Thyroid gland (tissue), 4 donors: ENCODE data around the gene KCNC3.
"Not testable (repeated sequence)": the region's sequence is repeated elsewhere in the genome, so short reads cannot be mapped to it uniquely, and the experiment has no call there.

Experiments used
- CTCF ChIP-seq, 6 experiments: fragments of 200-600 bp in 3 of 6; fragments of 450-650 bp in 3 of 6; sonication (generic) in 3 of 6; IDR thresholded peaks; one replicate each; pipeline ENCODE4 v1.5.1; 2016 to 2019; ENCODE audit warnings: antibody characterized with exemption in 6 of 6, mild to moderate bottlenecking in 2 of 6, inconsistent platforms in 1 of 6, moderate library complexity in 1 of 6
- POLR2A ChIP-seq, 2 donors: fragments of 450-650 bp; IDR thresholded peaks; one replicate each; pipeline ENCODE4 v1.6.1; 2017; ENCODE audit warnings: antibody characterized with exemption in 2 of 2, mild to moderate bottlenecking in 2 of 2, moderate library complexity in 1 of 2

- TF ChIP-seq CTCF, POLR2A (IDR thresholded peaks at IDR 0.05): not testable (repeated sequence)
Observed at GRCh38 chr19:50353487-50353880, 24.3 kb upstream of the KCNC3 start.
